HEK293 (cell line): Measurements from ENCODE around the gene FHIT.

ENCODE experiments used
- CTCF ChIA-PET: fragments of 350-600 bp; formaldehyde crosslinking; extraction: SDS; loops from one replicate; lab custom pipeline; 2021; ENCODE audit warnings: antibody characterized with exemption; lab: Yijun Ruan, JAX
- POLR2A ChIA-PET: fragments of 300-600 bp; formaldehyde crosslinking; extraction: SDS; loops from one replicate; lab custom pipeline; 2020; ENCODE audit warnings: antibody characterized with exemption, inconsistent platforms; lab: Yijun Ruan, JAX
- H3K27ac ChIP-seq: fragments of 200-500 bp; sonication (Bioruptor generic); 2 replicates; pipeline ENCODE4 v1.5.1; 2014; ENCODE audit warnings: low read depth, low read length, control low read depth, inconsistent platforms; ENCODE audit errors: extremely low read depth
- H3K36me3 ChIP-seq, 2 experiments: fragments of 200-500 bp in 1 of 2; sonication (Bioruptor generic) in 1 of 2; 1 replicate in 1 of 2; 2 replicates in 1 of 2; pipeline ENCODE4 v1.5.1; 2014 to 2017; ENCODE audit warnings: inconsistent platforms in 2 of 2, low read length in 2 of 2; ENCODE audit not compliant: control insufficient read depth in 2 of 2, insufficient read depth in 1 of 2
- H3K4me1 ChIP-seq: fragments of 200-500 bp; sonication (Bioruptor generic); 2 replicates; pipeline ENCODE4 v1.5.1; 2014; ENCODE audit warnings: mild to moderate bottlenecking, low read length, inconsistent platforms; ENCODE audit not compliant: control insufficient read depth, insufficient read depth
- H3K4me3 ChIP-seq: 2 replicates; pipeline ENCODE4 v1.5.1; 2011; ENCODE audit warnings: low read depth, mild to moderate bottlenecking, control low read depth, low read length, moderate library complexity
- H3K9me3 ChIP-seq: fragments of 200-500 bp; sonication (Bioruptor generic); 2 replicates; pipeline ENCODE4 v1.5.1; 2014; ENCODE audit warnings: low read depth, low read length, inconsistent platforms; ENCODE audit not compliant: control insufficient read depth, insufficient read depth
- CTCF ChIP-seq: fragments of 450-650 bp; formaldehyde crosslinking; IDR thresholded peaks from 2 replicates; pipeline ENCODE4 v1.5.1; 2016; ENCODE audit warnings: missing biosample characterization, missing genetic modification characterization
- GLI4 ChIP-seq: fragments of 450-650 bp; formaldehyde crosslinking; IDR thresholded peaks from 2 replicates; pipeline ENCODE4 v1.5.1; 2016; ENCODE audit warnings: missing biosample characterization, missing genetic modification characterization
- PRDM4 ChIP-seq: fragments of 450-650 bp; formaldehyde crosslinking; IDR thresholded peaks from 2 replicates; pipeline ENCODE4 v1.5.1; 2017; ENCODE audit warnings: missing biosample characterization, missing genetic modification characterization
- REST ChIP-seq: fragments of 450-650 bp; formaldehyde crosslinking; IDR thresholded peaks from 2 replicates; pipeline ENCODE4 v1.5.1; 2016; ENCODE audit warnings: missing biosample characterization, missing genetic modification characterization
- SCRT2 ChIP-seq: fragments of 450-650 bp; formaldehyde crosslinking; IDR thresholded peaks from 2 replicates; pipeline ENCODE4 v1.5.1; 2016; ENCODE audit warnings: missing biosample characterization, missing genetic modification characterization
- SP7 ChIP-seq: fragments of 450-650 bp; formaldehyde crosslinking; IDR thresholded peaks from 2 replicates; pipeline ENCODE4 v1.5.1; 2016; ENCODE audit warnings: missing biosample characterization, missing genetic modification characterization
- TRIM28 ChIP-seq: IDR thresholded peaks from 2 replicates; pipeline ENCODE4 v1.6.1; 2011; ENCODE audit warnings: low read length, control low read depth, borderline replicate concordance
- ZBTB26 ChIP-seq: fragments of 450-650 bp; formaldehyde crosslinking; optimal IDR thresholded peaks from 2 replicates; pipeline ENCODE3; 2016; ENCODE audit warnings: missing biosample characterization, mild to moderate bottlenecking, missing genetic modification characterization
- ZIC2 ChIP-seq: fragments of 450-650 bp; formaldehyde crosslinking; IDR thresholded peaks from 2 replicates; pipeline ENCODE4 v1.5.1; 2016; ENCODE audit warnings: missing biosample characterization, missing genetic modification characterization
- ZNF175 ChIP-seq: fragments of 450-650 bp; formaldehyde crosslinking; IDR thresholded peaks from 2 replicates; pipeline ENCODE4 v1.5.1; 2016; ENCODE audit warnings: missing biosample characterization, missing genetic modification characterization
- ZNF311 ChIP-seq: fragments of 450-650 bp; formaldehyde crosslinking; IDR thresholded peaks from 2 replicates; pipeline ENCODE4 v1.5.1; 2017; ENCODE audit warnings: missing biosample characterization, missing genetic modification characterization, borderline replicate concordance
- ZNF324 ChIP-seq: fragments of 450-650 bp; formaldehyde crosslinking; IDR thresholded peaks from 2 replicates; pipeline ENCODE4 v1.5.1; 2016; ENCODE audit warnings: missing biosample characterization, missing genetic modification characterization
- ZNF362 ChIP-seq: fragments of 450-650 bp; formaldehyde crosslinking; IDR thresholded peaks from 2 replicates; pipeline ENCODE4 v1.5.1; 2016; ENCODE audit warnings: missing biosample characterization, missing genetic modification characterization
- ZNF48 ChIP-seq: fragments of 450-650 bp; formaldehyde crosslinking; IDR thresholded peaks from 2 replicates; pipeline ENCODE4 v1.5.1; 2016; ENCODE audit warnings: missing biosample characterization, missing genetic modification characterization
- ZNF521 ChIP-seq: fragments of 450-650 bp; formaldehyde crosslinking; IDR thresholded peaks from 2 replicates; pipeline ENCODE4 v1.5.1; 2017; ENCODE audit warnings: missing biosample characterization, mild to moderate bottlenecking, missing genetic modification characterization
- ZNF623 ChIP-seq: fragments of 450-650 bp; formaldehyde crosslinking; IDR thresholded peaks from 2 replicates; pipeline ENCODE4 v1.5.1; 2016; ENCODE audit warnings: missing biosample characterization, missing genetic modification characterization
- ZNF692 ChIP-seq: fragments of 450-650 bp; formaldehyde crosslinking; IDR thresholded peaks from 2 replicates; pipeline ENCODE4 v1.5.1; 2016; ENCODE audit warnings: missing biosample characterization, missing genetic modification characterization
- ZNF777 ChIP-seq: fragments of 450-650 bp; formaldehyde crosslinking; IDR thresholded peaks from 2 replicates; pipeline ENCODE4 v1.5.1; 2017; ENCODE audit warnings: missing biosample characterization, missing genetic modification characterization, borderline replicate concordance
- TF ChIP-seq, protein P1 (sequence below): fragments of 450-650 bp; formaldehyde crosslinking; conservative IDR thresholded peaks from 2 replicates; pipeline ENCODE4 v1.5.1; 2016; ENCODE audit warnings: low read depth, missing biosample characterization, missing genetic modification characterization
- TF ChIP-seq, protein P2 (sequence below): fragments of 450-650 bp; formaldehyde crosslinking; IDR thresholded peaks from 2 replicates; pipeline ENCODE4 v1.5.1; 2016; ENCODE audit warnings: missing biosample characterization, missing genetic modification characterization

The FHIT gene

DNA sequence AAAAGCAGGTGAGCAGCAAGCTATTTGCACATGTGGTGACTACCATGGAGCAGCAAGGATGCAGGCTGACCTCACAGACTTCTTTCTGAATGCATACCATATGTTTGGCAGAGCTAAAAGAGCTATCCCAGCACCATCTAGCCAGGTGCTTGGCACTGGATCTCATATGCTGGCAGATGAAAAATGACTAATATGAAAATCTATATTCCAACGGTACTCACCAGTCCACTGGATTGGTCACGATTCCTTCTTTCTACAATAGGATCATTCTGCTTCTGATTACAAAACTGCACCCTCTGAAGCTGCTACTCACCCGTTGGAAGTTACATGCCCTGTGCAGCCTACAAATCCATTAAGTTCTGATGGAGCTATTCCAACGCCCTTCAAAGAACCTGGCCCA, 1487.1 kb downstream of the FHIT start (continued):
- TF ChIP-seq, protein P1, sequence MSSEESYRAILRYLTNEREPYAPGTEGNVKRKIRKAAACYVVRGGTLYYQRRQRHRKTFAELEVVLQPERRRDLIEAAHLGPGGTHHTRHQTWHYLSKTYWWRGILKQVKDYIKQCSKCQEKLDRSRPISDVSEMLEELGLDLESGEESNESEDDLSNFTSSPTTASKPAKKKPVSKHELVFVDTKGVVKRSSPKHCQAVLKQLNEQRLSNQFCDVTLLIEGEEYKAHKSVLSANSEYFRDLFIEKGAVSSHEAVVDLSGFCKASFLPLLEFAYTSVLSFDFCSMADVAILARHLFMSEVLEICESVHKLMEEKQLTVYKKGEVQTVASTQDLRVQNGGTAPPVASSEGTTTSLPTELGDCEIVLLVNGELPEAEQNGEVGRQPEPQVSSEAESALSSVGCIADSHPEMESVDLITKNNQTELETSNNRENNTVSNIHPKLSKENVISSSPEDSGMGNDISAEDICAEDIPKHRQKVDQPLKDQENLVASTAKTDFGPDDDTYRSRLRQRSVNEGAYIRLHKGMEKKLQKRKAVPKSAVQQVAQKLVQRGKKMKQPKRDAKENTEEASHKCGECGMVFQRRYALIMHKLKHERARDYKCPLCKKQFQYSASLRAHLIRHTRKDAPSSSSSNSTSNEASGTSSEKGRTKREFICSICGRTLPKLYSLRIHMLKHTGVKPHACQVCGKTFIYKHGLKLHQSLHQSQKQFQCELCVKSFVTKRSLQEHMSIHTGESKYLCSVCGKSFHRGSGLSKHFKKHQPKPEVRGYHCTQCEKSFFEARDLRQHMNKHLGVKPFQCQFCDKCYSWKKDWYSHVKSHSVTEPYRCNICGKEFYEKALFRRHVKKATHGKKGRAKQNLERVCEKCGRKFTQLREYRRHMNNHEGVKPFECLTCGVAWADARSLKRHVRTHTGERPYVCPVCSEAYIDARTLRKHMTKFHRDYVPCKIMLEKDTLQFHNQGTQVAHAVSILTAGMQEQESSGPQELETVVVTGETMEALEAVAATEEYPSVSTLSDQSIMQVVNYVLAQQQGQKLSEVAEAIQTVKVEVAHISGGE (tag by site-specific recombination), result no peak
- TF ChIP-seq, protein P2, sequence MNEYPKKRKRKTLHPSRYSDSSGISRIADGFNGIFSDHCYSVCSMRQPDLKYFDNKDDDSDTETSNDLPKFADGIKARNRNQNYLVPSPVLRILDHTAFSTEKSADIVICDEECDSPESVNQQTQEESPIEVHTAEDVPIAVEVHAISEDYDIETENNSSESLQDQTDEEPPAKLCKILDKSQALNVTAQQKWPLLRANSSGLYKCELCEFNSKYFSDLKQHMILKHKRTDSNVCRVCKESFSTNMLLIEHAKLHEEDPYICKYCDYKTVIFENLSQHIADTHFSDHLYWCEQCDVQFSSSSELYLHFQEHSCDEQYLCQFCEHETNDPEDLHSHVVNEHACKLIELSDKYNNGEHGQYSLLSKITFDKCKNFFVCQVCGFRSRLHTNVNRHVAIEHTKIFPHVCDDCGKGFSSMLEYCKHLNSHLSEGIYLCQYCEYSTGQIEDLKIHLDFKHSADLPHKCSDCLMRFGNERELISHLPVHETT (tag by site-specific recombination), result no peak
- no peak for TF ChIP-seq ZNF521
- no peak for TF ChIP-seq SP7 (tag by site-specific recombination)
- TF ChIP-seq, all 188 proteins: peak for 0

DNA sequence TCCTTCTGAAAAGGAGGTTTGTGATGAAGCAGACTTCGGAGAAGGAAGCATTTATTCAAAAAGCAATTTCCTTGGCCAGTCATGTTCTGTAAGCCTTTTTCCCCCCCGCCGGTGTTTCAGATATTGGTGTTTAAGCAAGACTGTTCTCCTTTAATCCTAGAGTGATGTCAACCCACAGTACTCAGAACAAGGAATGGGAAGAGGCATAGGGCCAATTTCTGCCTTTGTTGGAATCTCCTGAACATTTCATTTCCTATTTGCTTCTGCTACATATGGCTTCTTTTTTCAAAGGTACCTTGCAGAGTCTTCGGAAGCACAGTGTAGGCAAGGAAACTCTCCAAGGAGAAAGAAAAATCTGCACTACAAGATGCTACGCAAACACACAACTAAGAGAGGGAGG, 1488.3 kb downstream of the FHIT start:
- no peaks in the 10 kb centered on the region for H3K36me3 ChIP-seq
- ChIA-PET POLR2A (no interaction called here), CTCF (no interaction called here)
- no peak overlapping the region for H3K4me3 ChIP-seq
- H3K9me3 ChIP-seq, result no peaks in the 10 kb centered on the region
- H3K4me1 ChIP-seq, result no peaks in the 10 kb centered on the region
- H3K27ac ChIP-seq, result no peak overlapping the region
- TF ChIP-seq PRDM4 (tag by site-specific recombination) (no peak), ZNF777 (tag by site-specific recombination) (no peak), ZIC2 (tag by site-specific recombination) (no peak), REST (tag by site-specific recombination) (no peak), ZBTB26 (tag by site-specific recombination) (no peak), ZNF692 (no peak), ZNF48 (tag by site-specific recombination) (no peak), CTCF (tag by site-specific recombination) (no peak), GLI4 (no peak), ZNF311 (no peak), ZNF362 (tag by site-specific recombination) (no peak), ZNF324 (tag by site-specific recombination) (no peak), SCRT2 (tag by site-specific recombination) (no peak), TRIM28 (no peak), ZNF623 (tag by site-specific recombination) (no peak), ZNF175 (no peak)
